GM12892 (cell line): ENCODE data around the gene ISL2.

Source experiments
- POLR2A ChIP-seq: IDR thresholded peaks from 2 replicates; pipeline ENCODE4 v1.6.1; 2011; ENCODE audit warnings: low read depth, low read length, control low read depth
- POLR2AphosphoS5 ChIP-seq: IDR thresholded peaks from 2 replicates; pipeline ENCODE4 v1.6.1; 2011; ENCODE audit warnings: low read depth, low read length, control low read depth
- TAF1 ChIP-seq: IDR thresholded peaks from 2 replicates; pipeline ENCODE4 v1.6.1; 2011; ENCODE audit warnings: low read depth, mild to moderate bottlenecking, control low read depth, low read length, borderline replicate concordance

GRCh38 chr15:76335307-76336253 is 993 bp upstream of the ISL2 start:
- TF ChIP-seq POLR2A (no peak), TAF1 (no peak), POLR2AphosphoS5 (no peak)
